ENCODE data around the gene COL20A1.

GRCh38 chr20:63323357-63323981 is 30.5 kb downstream of the COL20A1 start:
- TF ChIP-seq CTCF (IDR thresholded peaks at IDR 0.05), result no peak
- no peak for TF ChIP-seq POLR2A (IDR thresholded peaks at IDR 0.05)
- no peak for TF ChIP-seq EP300 (IDR thresholded peaks at IDR 0.05)
